Naive B cell (primary cell): ENCODE results near the gene DPP10. TPM values are rescaled to one million over a fixed set of nuclear protein-coding genes. Genes with fewer than 3 reads are reported as not detected.
"Not testable (repeated sequence)": the region's sequence is repeated elsewhere in the genome, so short reads cannot be mapped to it uniquely, and the experiment has no call there.

Experiments used
- ATAC-seq, 2 donors: fragments of 150-1000 bp; cut with Tn5 transposase; 2 replicates each; pipeline ENCODE4 v1.10.0; 2021; ENCODE audit warnings: low read depth in 2 of 2, mild to moderate bottlenecking in 2 of 2, moderate library complexity in 2 of 2
- DNase-seq: peaks from one replicate; pipeline ENCODE4 v3.0.0; 2022
- H3K27ac Mint-ChIP-seq, 6 donors: one replicate each; pipeline ENCODE4 v1.8.0; 2020 to 2022; ENCODE audit warnings: mild to moderate bottlenecking in 6 of 6, mixed read lengths in 6 of 6, moderate library complexity in 5 of 6, inconsistent platforms in 2 of 6
- H3K27me3 Mint-ChIP-seq, 3 donors: one replicate each; pipeline ENCODE4 v1.8.0; 2021 to 2022; ENCODE audit warnings: mixed read lengths in 3 of 3, mild to moderate bottlenecking in 1 of 3
- H3K36me3 Mint-ChIP-seq, 2 donors: one replicate each; pipeline ENCODE4 v1.8.0; 2020 to 2022; ENCODE audit warnings: mixed read lengths in 2 of 2, inconsistent platforms in 1 of 2, mild to moderate bottlenecking in 1 of 2
- H3K4me1 Mint-ChIP-seq, 3 donors: one replicate each; pipeline ENCODE4 v1.8.0; 2020 to 2022; ENCODE audit warnings: mixed read lengths in 3 of 3, inconsistent platforms in 1 of 3, mild to moderate bottlenecking in 1 of 3, moderate library complexity in 1 of 3
- H3K4me3 Mint-ChIP-seq, 8 donors: one replicate each; pipeline ENCODE4 v1.8.0; 2020 to 2022; ENCODE audit warnings: mild to moderate bottlenecking in 8 of 8, mixed read lengths in 8 of 8, moderate library complexity in 8 of 8, inconsistent platforms in 2 of 8
- H3K9me3 Mint-ChIP-seq, 7 donors: one replicate each; pipeline ENCODE4 v1.8.0; 2020 to 2022; ENCODE audit warnings: mixed read lengths in 7 of 7, mild to moderate bottlenecking in 5 of 7, inconsistent platforms in 2 of 7, moderate library complexity in 1 of 7
- polyA plus RNA-seq, 6 donors: library from polyadenylated mRNA; unstranded; fragments of 300-500 nt; fragmentation: Illumina TruSeq; gene quantifications; one replicate each; pipeline ENCODE4 v1.2.3, GENCODE V29; 2021; ENCODE audit warnings: low read depth in 6 of 6

The DPP10 gene
- polyA plus RNA-seq, 6 donors from 2014 or later: not detected

GRCh38 chr2:114949228-114949804, 506.9 kb downstream of the DPP10 start:
- H3K9me3 Mint-ChIP-seq: peaks cover 0 to 2% (median 0%) of the 10 kb centered on the region in 7 donors
- H3K4me3 Mint-ChIP-seq: no peak overlapping the region
- H3K36me3 Mint-ChIP-seq: no peaks in the 10 kb centered on the region
- H3K4me1 Mint-ChIP-seq: no peaks in the 10 kb centered on the region
- ATAC-seq (no peak), DNase-seq (no peak)
- no peak overlapping the region for H3K27ac Mint-ChIP-seq
- H3K27me3 Mint-ChIP-seq: no peaks in the 10 kb centered on the region

- Mint-ChIP-seq H3K4me1 (no peaks in the 10 kb centered on the region), H3K4me3 (no peak overlapping the region), H3K36me3 (no peaks in the 10 kb centered on the region), H3K27ac (no peak overlapping the region), H3K27me3 (no peaks in the 10 kb centered on the region), H3K9me3 (peaks cover 0 to 15% (median 6%) of the 10 kb centered on the region in 7 donors)
- ATAC-seq: no peak
- DNase-seq: no peak
Observed at GRCh38 chr2:114960389-114960788, 517.9 kb downstream of the DPP10 start.

- ATAC-seq (no peak), DNase-seq (no peak)
- Mint-ChIP-seq H3K9me3 (peaks cover 0 to 21% (median 4%) of the 10 kb centered on the region in 7 donors), H3K36me3 (no peaks in the 10 kb centered on the region), H3K4me1 (no peaks in the 10 kb centered on the region), H3K27ac (no peak overlapping the region), H3K27me3 (no peaks in the 10 kb centered on the region), H3K4me3 (no peak overlapping the region)
Observed at GRCh38 chr2:114962532-114962931, 520.1 kb downstream of the DPP10 start.

GRCh38 chr2:114968748-114969400, 526.4 kb downstream of the DPP10 start:
- DNase-seq (no peak), ATAC-seq (no peak)
- Mint-ChIP-seq H3K9me3 (peaks cover 0 to 16% (median 5%) of the 10 kb centered on the region in 7 donors), H3K4me1 (no peaks in the 10 kb centered on the region), H3K27ac (no peak overlapping the region), H3K36me3 (no peaks in the 10 kb centered on the region), H3K27me3 (no peaks in the 10 kb centered on the region), H3K4me3 (no peak overlapping the region)

GRCh38 chr2:115004321-115004720, 561.9 kb downstream of the DPP10 start:
- H3K36me3 Mint-ChIP-seq, DNase-seq, ATAC-seq, H3K27ac Mint-ChIP-seq, H3K27me3 Mint-ChIP-seq, H3K4me1 Mint-ChIP-seq, H3K4me3 Mint-ChIP-seq: not testable (repeated sequence)
- H3K9me3 Mint-ChIP-seq: peaks cover 0 to 11% (median 4%) of the 10 kb centered on the region in 7 donors

- H3K27ac Mint-ChIP-seq: no peak overlapping the region
- H3K36me3 Mint-ChIP-seq: no peaks in the 10 kb centered on the region
- H3K4me3 Mint-ChIP-seq: no peak overlapping the region
- no peaks in the 10 kb centered on the region for H3K27me3 Mint-ChIP-seq
- peaks cover under 1 to 12% (median 9%) of the 10 kb centered on the region in 7 donors for H3K9me3 Mint-ChIP-seq
- no peaks in the 10 kb centered on the region for H3K4me1 Mint-ChIP-seq
- ATAC-seq (no peak), DNase-seq (no peak)
Observed at GRCh38 chr2:115011721-115012120, 569.3 kb downstream of the DPP10 start.

- H3K27ac Mint-ChIP-seq, H3K36me3 Mint-ChIP-seq, H3K4me1 Mint-ChIP-seq, ATAC-seq, H3K4me3 Mint-ChIP-seq, DNase-seq, H3K27me3 Mint-ChIP-seq: not testable (repeated sequence)
- H3K9me3 Mint-ChIP-seq: peaks cover 12 to 47% (median 22%) of the 10 kb centered on the region in 7 donors
Observed at GRCh38 chr2:115022013-115022412, 579.6 kb downstream of the DPP10 start.

- H3K4me3 Mint-ChIP-seq: no peak overlapping the region
- ATAC-seq: no peak
Observed at GRCh38 chr2:115034801-115035200, 592.4 kb downstream of the DPP10 start.

GRCh38 chr2:115036818-115037217, 594.4 kb downstream of the DPP10 start:
- no peaks in the 10 kb centered on the region for H3K4me1 Mint-ChIP-seq
- DNase-seq: no peak
- H3K27me3 Mint-ChIP-seq: no peaks in the 10 kb centered on the region
- no peak overlapping the region for H3K4me3 Mint-ChIP-seq
- H3K27ac Mint-ChIP-seq: no peak overlapping the region
- ATAC-seq: no peak
- H3K36me3 Mint-ChIP-seq: no peaks in the 10 kb centered on the region
- peaks cover 0 to 15% (median 8%) of the 10 kb centered on the region in 7 donors for H3K9me3 Mint-ChIP-seq

More at GRCh38 chr2:115034801-115035200, 592.4 kb downstream of the DPP10 start:
- no peaks in the 10 kb centered on the region for H3K36me3 Mint-ChIP-seq
- H3K27me3 Mint-ChIP-seq: no peaks in the 10 kb centered on the region
- peaks cover 3 to 19% (median 10%) of the 10 kb centered on the region in 7 donors for H3K9me3 Mint-ChIP-seq
- no peak overlapping the region for H3K27ac Mint-ChIP-seq
- H3K4me1 Mint-ChIP-seq: no peaks in the 10 kb centered on the region
- DNase-seq: no peak

GRCh38 chr2:115057473-115057872, 615.0 kb downstream of the DPP10 start:
- H3K36me3 Mint-ChIP-seq: no peaks in the 10 kb centered on the region
- no peak for ATAC-seq
- no peak overlapping the region for H3K27ac Mint-ChIP-seq
- peaks cover 0 to 8% (median 7%) of the 10 kb centered on the region in 7 donors for H3K9me3 Mint-ChIP-seq
- H3K4me1 Mint-ChIP-seq: no peaks in the 10 kb centered on the region
- no peak overlapping the region for H3K4me3 Mint-ChIP-seq
- H3K27me3 Mint-ChIP-seq: no peaks in the 10 kb centered on the region
- DNase-seq: no peak

- no peak for ATAC-seq
- H3K9me3 Mint-ChIP-seq: peaks cover 2 to 16% (median 7%) of the 10 kb centered on the region in 7 donors
- H3K36me3 Mint-ChIP-seq: no peaks in the 10 kb centered on the region
- no peaks in the 10 kb centered on the region for H3K4me1 Mint-ChIP-seq
- DNase-seq: no peak
- no peaks in the 10 kb centered on the region for H3K27me3 Mint-ChIP-seq
- H3K4me3 Mint-ChIP-seq: no peak overlapping the region
- H3K27ac Mint-ChIP-seq: no peak overlapping the region
Observed at GRCh38 chr2:115070002-115070401, 627.6 kb downstream of the DPP10 start.

GRCh38 chr2:115071534-115071933, 629.1 kb downstream of the DPP10 start:
- Mint-ChIP-seq H3K27ac (no peak overlapping the region), H3K9me3 (peaks cover 2 to 16% (median 7%) of the 10 kb centered on the region in 7 donors), H3K36me3 (no peaks in the 10 kb centered on the region), H3K27me3 (no peaks in the 10 kb centered on the region), H3K4me3 (no peak overlapping the region), H3K4me1 (no peaks in the 10 kb centered on the region)
- DNase-seq (no peak), ATAC-seq (no peak)

- Mint-ChIP-seq H3K9me3 (peaks cover 0 to 12% (median 2%) of the 10 kb centered on the region in 7 donors), H3K36me3 (no peaks in the 10 kb centered on the region), H3K4me1 (no peaks in the 10 kb centered on the region), H3K27ac (no peak overlapping the region), H3K27me3 (no peaks in the 10 kb centered on the region), H3K4me3 (no peak overlapping the region)
- no peak for DNase-seq
- no peak for ATAC-seq
Observed at GRCh38 chr2:115075800-115076199, 633.4 kb downstream of the DPP10 start.

- H3K36me3 Mint-ChIP-seq: no peaks in the 10 kb centered on the region
- no peaks in the 10 kb centered on the region for H3K4me1 Mint-ChIP-seq
- DNase-seq (no peak), ATAC-seq (no peak)
- H3K9me3 Mint-ChIP-seq: peaks cover 0 to 5% (median 2%) of the 10 kb centered on the region in 7 donors
- H3K27ac Mint-ChIP-seq: no peak overlapping the region
- no peaks in the 10 kb centered on the region for H3K27me3 Mint-ChIP-seq
- no peak overlapping the region for H3K4me3 Mint-ChIP-seq
Observed at GRCh38 chr2:115077626-115078025, 635.2 kb downstream of the DPP10 start.
